Measurements from ENCODE around the gene PLK5. TPM values are rescaled to one million over a fixed set of nuclear protein-coding genes. Genes with fewer than 3 reads are reported as not detected.
A peak's percentile ranks its signal among the peaks of the same experiment; 100 is the strongest.

PLK5 gene
- total and polyA plus RNA-seq, 2 experiments from 2014 or later: 0.97 to 1.2 TPM

- Mint-ChIP-seq H3K27ac (peak within 1 kb of the TSS; percentile 97), H3K4me1 (peaks cover 6% of the 10 kb centered on the region), H3K36me3 (ENCODE audit: low read depth) (no peaks in the 10 kb centered on the region), H3K9me3 (no peaks in the 10 kb centered on the region), H3K4me3 (peak within 1 kb of the TSS; percentile 88), H3K27me3 (ENCODE audit: insufficient read depth, low read depth, poor library complexity) (peaks cover 25% of the 10 kb centered on the region)
- Histone ChIP-seq H3K79me2 (replicated peaks; ENCODE audit: insufficient read depth) (no peaks in the 10 kb centered on the region), H3K4me2 (peak within 1 kb of the TSS; percentile 97), H3K9me2 (ENCODE audit: insufficient read depth) (no peaks in the 10 kb centered on the region), H2AFZ (peak within 1 kb of the TSS; percentile 98), H3K27ac (ENCODE audit: low read depth) (no peak within 1 kb of the TSS), H3K27me3 (ENCODE audit: insufficient read depth) (peaks cover 14% of the 10 kb centered on the region), H3F3A (replicated peaks; ENCODE audit: low read depth) (no peaks in the 10 kb centered on the region), H3K4me3 (peak within 1 kb of the TSS; percentile 92), H4K20me1 (replicated peaks; ENCODE audit: insufficient read depth) (no peaks in the 10 kb centered on the region), H3K4me1 (ENCODE audit: insufficient read depth) (0 out of 2 replicates have a peak, but pooled peaks cover 4% of the 10 kb centered on the region), H3K36me3 (ENCODE audit: insufficient read depth) (no peaks in the 10 kb centered on the region)
- TF ChIP-seq NANOG (IDR thresholded peaks at IDR 0.05; ENCODE audit: borderline replicate concordance): no peak
- TF ChIP-seq CTCF (conservative IDR thresholded peaks at IDR 0.05; ENCODE audit: low read depth in 2 of 2): no peak
- TF ChIP-seq ETS1 (IDR thresholded peaks at IDR 0.05): no peak
- peak; percentile 20; the same call in 1 of the 2 replicates for TF ChIP-seq POLR2AphosphoS5 (IDR thresholded peaks at IDR 0.05; ENCODE audit: low read depth)
- TF ChIP-seq ZNF114 (CRISPR knock-in tag; IDR thresholded peaks at IDR 0.05): no peak
- peak; percentile 70 for TF ChIP-seq CREB1 (CRISPR knock-in tag; IDR thresholded peaks at IDR 0.05; ENCODE audit: low read depth)
- no peak for TF ChIP-seq EZH2 (IDR thresholded peaks at IDR 0.05; ENCODE audit: low read depth, unreplicated experiment)
- no peak for TF ChIP-seq ZNF331 (CRISPR knock-in tag; IDR thresholded peaks at IDR 0.05; ENCODE audit: low read depth)
- no peak for TF ChIP-seq JUNB (IDR thresholded peaks at IDR 0.05; ENCODE audit: unreplicated experiment)
- no peak for TF ChIP-seq STAT1 (IDR thresholded peaks at IDR 0.05; ENCODE audit: unreplicated experiment)
- no peak for TF ChIP-seq REST (IDR thresholded peaks at IDR 0.05; ENCODE audit: unreplicated experiment)
- TF ChIP-seq EZH2phosphoT487 (IDR thresholded peaks at IDR 0.05; ENCODE audit: unreplicated experiment): no peak
- no peak for TF ChIP-seq ZNF462 (CRISPR knock-in tag; IDR thresholded peaks at IDR 0.05)
- DNase-seq (ENCODE audit: low spot score) (peak; percentile 99), ATAC-seq (peak; percentile 85)
Observed at GRCh38 chr19:1490311-1491113, 33.4 kb upstream of the PLK5 start, which contains the start of gene PCSK4. Gene PCSK4 (minus strand): TSS chr19:1490350. CDS start chr19:1490346, 4 bp downstream.

Data from GM23338 (cell line).